K562 (cell line): ENCODE measurements around the gene NRM. TPM values are rescaled to one million over a fixed set of nuclear protein-coding genes. Genes with fewer than 3 reads are reported as not detected.

Experiments
- BDP1 ChIP-seq: IDR thresholded peaks from 3 replicates; pipeline ENCODE4 v1.6.1; 2011; ENCODE audit not compliant: insufficient read length, insufficient read depth
- E2F6 ChIP-seq, 2 experiments: IDR thresholded peaks; 2 replicates each; pipeline ENCODE4 v1.6.1; 2011; ENCODE audit warnings: borderline replicate concordance in 1 of 2, control low read depth in 1 of 2, low read depth in 1 of 2, low read length in 1 of 2, mild to moderate bottlenecking in 1 of 2, mixed read lengths in 1 of 2, moderate library complexity in 1 of 2; ENCODE audit not compliant: insufficient read depth in 1 of 2, insufficient read length in 1 of 2, poor library complexity in 1 of 2, severe bottlenecking in 1 of 2; ENCODE audit errors: extremely low read depth in 1 of 2
- ESRRB ChIP-seq: fragments of 250-450 bp; sonication (Bioruptor Pico); IDR thresholded peaks from 2 replicates; pipeline ENCODE4 v1.5.0; 2020; ENCODE audit warnings: mild to moderate bottlenecking, moderate library complexity, borderline replicate concordance
- FOXM1 ChIP-seq, 2 experiments: fragments of 450-650 bp in 1 of 2; sonication (generic) in 1 of 2; formaldehyde crosslinking in 1 of 2; IDR thresholded peaks; 2 replicates each; pipeline versions ENCODE4 v1.6.1 to v1.9.0; 2017 to 2022; ENCODE audit warnings: low read depth in 2 of 2, mild to moderate bottlenecking in 2 of 2, missing genetic modification reagents in 1 of 2, moderate library complexity in 1 of 2
- GABPA ChIP-seq: fragments of 200-800 bp; sonication (Bioruptor generic); conservative IDR thresholded peaks from 2 replicates; pipeline ENCODE4 v1.6.1; 2016; ENCODE audit warnings: low read depth, missing genetic modification characterization, missing compliant biosample characterization
- GTF2F1 ChIP-seq: IDR thresholded peaks from 2 replicates; pipeline ENCODE4 v1.6.1; 2011; ENCODE audit warnings: low read depth, low read length, improper control_type of control experiment
- HMG20B ChIP-seq: fragments of 250-450 bp; sonication (Bioruptor Pico); IDR thresholded peaks from 2 replicates; pipeline ENCODE4 v1.5.0; 2021; ENCODE audit warnings: mild to moderate bottlenecking
- HOXB6 ChIP-seq: fragments of 250-450 bp; sonication (Bioruptor Pico); IDR thresholded peaks from 2 replicates; pipeline ENCODE4 v1.5.1; 2022; ENCODE audit warnings: mild to moderate bottlenecking, borderline replicate concordance
- ILK ChIP-seq: fragments of 450-650 bp; IDR thresholded peaks from 2 replicates; pipeline ENCODE4 v1.6.1; 2016; ENCODE audit warnings: missing genetic modification characterization, low read depth, mild to moderate bottlenecking, missing compliant biosample characterization, moderate library complexity, borderline replicate concordance
- KAT2B ChIP-seq: IDR thresholded peaks from one replicate; pipeline ENCODE4 v1.6.1; 2012; ENCODE audit warnings: low read depth, mild to moderate bottlenecking, control low read depth, inconsistent platforms, low read length, moderate library complexity
- KAT8 ChIP-seq: fragments of 450-650 bp; IDR thresholded peaks from 2 replicates; pipeline ENCODE4 v1.6.1; 2016; ENCODE audit warnings: low read depth, mild to moderate bottlenecking
- KLF1 ChIP-seq: fragments of 450-650 bp; IDR thresholded peaks from 2 replicates; pipeline ENCODE4 v1.6.1; 2016; ENCODE audit warnings: missing genetic modification characterization, missing compliant biosample characterization
- MAFF ChIP-seq: IDR thresholded peaks from 2 replicates; pipeline ENCODE4 v1.6.1; 2012; ENCODE audit warnings: low read length, improper control_type of control experiment
- PHF20 ChIP-seq: fragments of 450-650 bp; IDR thresholded peaks from 2 replicates; pipeline ENCODE4 v1.6.1; 2018; ENCODE audit not compliant: partially characterized antibody
- PHF21A ChIP-seq: fragments of 450-650 bp; IDR thresholded peaks from 2 replicates; pipeline ENCODE4 v1.6.1; 2017; ENCODE audit warnings: low read depth, borderline replicate concordance
- RBM22 ChIP-seq: fragments of 200-400 bp; formaldehyde crosslinking; IDR thresholded peaks from 2 replicates; pipeline ENCODE4 v1.6.1; 2018; ENCODE audit warnings: low read length, low read depth; ENCODE audit not compliant: poor library complexity, severe bottlenecking
- SAP30 ChIP-seq: fragments of 200-600 bp; sonication (generic); IDR thresholded peaks from 2 replicates; pipeline ENCODE4 v1.6.1; 2012; ENCODE audit warnings: borderline replicate concordance, low read depth, mild to moderate bottlenecking, moderate library complexity, low read length, control low read depth, inconsistent platforms; ENCODE audit not compliant: insufficient read depth, poor library complexity, severe bottlenecking
- SIX5 ChIP-seq, 2 experiments: IDR thresholded peaks; 2 replicates each; pipeline ENCODE4 v1.6.1; 2011; ENCODE audit warnings: low read length in 2 of 2, borderline replicate concordance in 1 of 2, low read depth in 1 of 2, mild to moderate bottlenecking in 1 of 2, moderate library complexity in 1 of 2; ENCODE audit not compliant: insufficient read depth in 1 of 2
- SNAPC5 ChIP-seq: fragments of 250-450 bp; sonication (Bioruptor Pico); IDR thresholded peaks from 2 replicates; pipeline ENCODE4 v1.8.0; 2021; ENCODE audit warnings: moderate library complexity, mild to moderate bottlenecking, inconsistent platforms
- SRSF7 ChIP-seq: fragments of 200-400 bp; formaldehyde crosslinking; optimal IDR thresholded peaks from 2 replicates; pipeline ENCODE3; 2017; ENCODE audit warnings: mild to moderate bottlenecking, low read depth, low read length
- ZBTB26 ChIP-seq: fragments of 450-650 bp; formaldehyde crosslinking; IDR thresholded peaks from 2 replicates; pipeline ENCODE4 v1.4.0; 2022; ENCODE audit warnings: missing genetic modification characterization
- ZKSCAN1 ChIP-seq: fragments of 150-350 bp; IDR thresholded peaks from 2 replicates; pipeline ENCODE4 v1.6.1; 2016; ENCODE audit warnings: low read depth, low read length
- ZNF143 ChIP-seq: sonication (generic); formaldehyde crosslinking; IDR thresholded peaks from 2 replicates; pipeline ENCODE4 v1.9.0; 2022; ENCODE audit warnings: mild to moderate bottlenecking, missing genetic modification reagents
- ZNF184 ChIP-seq: sonication (generic); formaldehyde crosslinking; IDR thresholded peaks from 2 replicates; pipeline ENCODE4 v1.5.0; 2020; ENCODE audit warnings: missing genetic modification reagents
- ZNF197 ChIP-seq: fragments of 200-800 bp; sonication (Bioruptor generic); IDR thresholded peaks from 2 replicates; pipeline ENCODE4 v1.6.1; 2016; ENCODE audit warnings: low read depth, missing genetic modification characterization, missing compliant biosample characterization
- ZNF274 ChIP-seq: IDR thresholded peaks from 2 replicates; pipeline ENCODE4 v1.6.1; 2011; ENCODE audit warnings: low read depth, mild to moderate bottlenecking, low read length, moderate library complexity, borderline replicate concordance
- polyA plus RNA-seq, 8 experiments: library from polyadenylated mRNA; depleted of rRNA in 4 of 8; stranded (reverse) in 5 of 8; unstranded in 3 of 8; fragments of >200 nt; fragmentation: Nextera tagmentation in 2 of 8; fragmentation: Illumina TruSeq in 1 of 8; extraction: Ambion mirVana in 2 of 8; extraction: Trizol in 1 of 8; gene quantifications; 2 replicates each; pipeline versions ENCODE4 v1.2.1 to v1.2.3, GENCODE V29; 2011 to 2014; ENCODE audit warnings: inconsistent platforms in 1 of 8, missing spikeins in 1 of 8
- total RNA-seq, 7 experiments: library from RNA; depleted of rRNA in 6 of 7; stranded (reverse); fragments of >200 nt in 6 of 7; fragmentation: Illumina TruSeq in 2 of 7; extraction: Trizol in 2 of 7; gene quantifications; 2 replicates each; pipeline versions ENCODE4 v1.2.1 to v1.2.3, GENCODE V29; 2011 to 2021; ENCODE audit warnings: low replicate concordance in 1 of 7

The NRM gene
- total and polyA plus RNA-seq, 9 of the 15 experiments (the other 6 are each of a cell fraction or from before 2014, with no cell fraction given), result 9.7 to 58.2 (median 18.1) TPM

- TF ChIP-seq ZNF274 (no peak), SNAPC5 (no peak), BDP1 (no peak), MAFF (no peak), FOXM1 (IDR thresholded peaks at IDR 0.05; ENCODE audit: low read depth) (no peak), FOXM1 (CRISPR knock-in tag; IDR thresholded peaks at IDR 0.05; ENCODE audit: low read depth) (0 out of 2 replicates have a peak, but pooled peaks have one; percentile 52), ESRRB (CRISPR knock-in tag) (no peak), ZBTB26 (CRISPR knock-in tag) (no peak), HOXB6 (CRISPR knock-in tag) (no peak), ZNF143 (no peak), KAT2B (no peak), KAT8 (no peak), GABPA (tag) (no peak), ZNF197 (CRISPR knock-in tag) (no peak), HMG20B (CRISPR knock-in tag) (no peak), SAP30 (no peak), E2F6 (IDR thresholded peaks at IDR 0.05; ENCODE audit: borderline replicate concordance in 1 of 2, extremely low read depth in 1 of 2, insufficient read depth in 1 of 2, insufficient read length in 1 of 2, low read depth in 1 of 2, low read length in 1 of 2, poor library complexity in 1 of 2, severe bottlenecking in 1 of 2) (no peak), ILK (tag) (no peak), ZKSCAN1 (no peak), SIX5 (IDR thresholded peaks at IDR 0.05; ENCODE audit: borderline replicate concordance in 1 of 2, insufficient read depth in 1 of 2, low read depth in 1 of 2, low read length in 2 of 2) (no peak), GTF2F1 (no peak), PHF21A (no peak), ZNF184 (CRISPR knock-in tag) (no peak), RBM22 (no peak), SRSF7 (no peak), KLF1 (tag) (peak; percentile 28; the same call in 1 of the 2 replicates), PHF20 (no peak)
These were observed 31.7 kb upstream of the NRM start (continued) for GRCh38 chr6:30722280-30723112.
